Stimulated activated memory B cell treated with anti-CD40 and anti-IgM and Interleukin-4, amounts not matched to agents 10 μg/mL and 1 μg/mL and 100 μg/mL, for 72 hours (primary cell): ENCODE measurements around the gene GAS2L1.

Source experiments
- ATAC-seq: fragments of 150-1000 bp; cut with Tn5 transposase; 2 replicates; pipeline ENCODE4 v1.10.0; 2021
- H3K27ac Mint-ChIP-seq: one replicate; pipeline ENCODE4 v1.8.0; 2022; ENCODE audit warnings: mild to moderate bottlenecking, mixed read lengths
- H3K27me3 Mint-ChIP-seq: one replicate; pipeline ENCODE4 v1.8.0; 2022; ENCODE audit warnings: mixed read lengths
- H3K36me3 Mint-ChIP-seq: one replicate; pipeline ENCODE4 v1.8.0; 2022; ENCODE audit warnings: mixed read lengths
- H3K4me1 Mint-ChIP-seq: one replicate; pipeline ENCODE4 v1.8.0; 2022; ENCODE audit warnings: mixed read lengths
- H3K4me3 Mint-ChIP-seq: one replicate; pipeline ENCODE4 v1.8.0; 2022; ENCODE audit warnings: mild to moderate bottlenecking, moderate library complexity, mixed read lengths
- H3K9me3 Mint-ChIP-seq: one replicate; pipeline ENCODE4 v1.8.0; 2022; ENCODE audit warnings: mixed read lengths

Gene GAS2L1

DNA sequence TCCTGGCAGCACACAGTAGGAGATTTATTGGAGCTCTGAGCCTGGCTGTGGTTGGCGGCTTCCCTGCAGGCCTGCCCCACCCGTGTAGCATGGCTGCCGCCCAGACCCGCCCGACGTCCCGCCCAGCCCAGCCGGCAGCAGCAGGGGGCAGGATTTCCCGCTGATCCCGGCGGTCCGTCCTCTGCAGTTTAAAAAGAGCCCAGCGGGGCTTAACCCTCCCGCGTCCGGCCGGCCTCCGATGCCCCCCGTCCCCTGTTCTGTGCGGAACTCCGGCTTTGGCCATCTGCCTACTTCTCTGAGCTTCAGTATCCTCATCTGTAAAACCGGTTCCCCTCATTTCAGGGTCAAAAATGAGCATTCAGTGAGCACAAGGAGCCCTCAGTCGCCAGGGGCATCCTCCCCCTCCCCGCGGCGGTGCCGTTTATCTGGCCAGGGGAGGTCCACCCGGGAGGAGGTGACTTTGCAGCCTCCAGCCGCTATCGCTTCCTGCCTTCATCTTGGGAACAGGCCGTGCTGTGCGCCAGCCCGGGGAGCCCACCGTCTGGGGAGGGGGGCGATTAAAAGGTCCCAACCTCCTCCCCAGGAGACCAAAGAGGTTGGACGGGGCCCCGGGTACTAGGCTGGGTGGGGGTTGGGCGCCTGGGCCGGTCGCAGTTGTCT, at the start of gene GAS2L1:
TSS of gene GAS2L1 (plus strand) at position 476 of the 660 bp plus-strand sequence. CDS start 1,456 bp downstream, outside the sequence.
- H3K36me3 Mint-ChIP-seq: peaks cover under 1% of the 10 kb centered on the region
- H3K9me3 Mint-ChIP-seq: no peaks in the 10 kb centered on the region
- ATAC-seq: peak; percentile 32
- peaks cover 68% of the 10 kb centered on the region for H3K27me3 Mint-ChIP-seq
- peaks cover 45% of the 10 kb centered on the region for H3K4me1 Mint-ChIP-seq
- H3K4me3 Mint-ChIP-seq: peak within 1 kb of the TSS; percentile 77
- peak within 1 kb of the TSS; percentile 63 for H3K27ac Mint-ChIP-seq

DNA sequence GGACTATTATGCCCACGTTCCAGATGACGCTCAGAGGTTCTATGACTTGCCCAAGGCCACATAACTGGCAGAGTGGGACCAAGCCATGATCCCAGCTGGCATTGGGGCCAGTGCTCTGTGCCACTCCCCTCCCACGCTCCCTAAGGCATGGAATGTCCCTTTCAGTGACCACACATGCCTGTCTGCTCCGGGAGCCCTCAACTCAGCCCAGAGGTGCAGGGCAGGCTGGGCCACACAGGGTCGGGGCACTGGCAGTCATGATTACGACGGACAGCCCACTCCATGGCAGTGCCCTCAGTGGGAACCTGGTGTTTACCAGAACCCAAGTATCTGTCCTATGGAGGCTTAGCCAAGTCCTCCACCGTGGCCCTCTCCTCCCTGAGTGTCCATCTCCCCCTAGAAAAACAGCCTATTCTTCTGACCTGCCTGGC, 48.7 kb upstream of the GAS2L1 start:
- H3K4me1 Mint-ChIP-seq: peaks cover 7% of the 10 kb centered on the region
- no peak overlapping the region for H3K27ac Mint-ChIP-seq
- H3K36me3 Mint-ChIP-seq: peaks cover 7% of the 10 kb centered on the region
- peaks cover 24% of the 10 kb centered on the region for H3K27me3 Mint-ChIP-seq
- H3K4me3 Mint-ChIP-seq: no peak overlapping the region
- no peaks in the 10 kb centered on the region for H3K9me3 Mint-ChIP-seq
- no peak for ATAC-seq

DNA sequence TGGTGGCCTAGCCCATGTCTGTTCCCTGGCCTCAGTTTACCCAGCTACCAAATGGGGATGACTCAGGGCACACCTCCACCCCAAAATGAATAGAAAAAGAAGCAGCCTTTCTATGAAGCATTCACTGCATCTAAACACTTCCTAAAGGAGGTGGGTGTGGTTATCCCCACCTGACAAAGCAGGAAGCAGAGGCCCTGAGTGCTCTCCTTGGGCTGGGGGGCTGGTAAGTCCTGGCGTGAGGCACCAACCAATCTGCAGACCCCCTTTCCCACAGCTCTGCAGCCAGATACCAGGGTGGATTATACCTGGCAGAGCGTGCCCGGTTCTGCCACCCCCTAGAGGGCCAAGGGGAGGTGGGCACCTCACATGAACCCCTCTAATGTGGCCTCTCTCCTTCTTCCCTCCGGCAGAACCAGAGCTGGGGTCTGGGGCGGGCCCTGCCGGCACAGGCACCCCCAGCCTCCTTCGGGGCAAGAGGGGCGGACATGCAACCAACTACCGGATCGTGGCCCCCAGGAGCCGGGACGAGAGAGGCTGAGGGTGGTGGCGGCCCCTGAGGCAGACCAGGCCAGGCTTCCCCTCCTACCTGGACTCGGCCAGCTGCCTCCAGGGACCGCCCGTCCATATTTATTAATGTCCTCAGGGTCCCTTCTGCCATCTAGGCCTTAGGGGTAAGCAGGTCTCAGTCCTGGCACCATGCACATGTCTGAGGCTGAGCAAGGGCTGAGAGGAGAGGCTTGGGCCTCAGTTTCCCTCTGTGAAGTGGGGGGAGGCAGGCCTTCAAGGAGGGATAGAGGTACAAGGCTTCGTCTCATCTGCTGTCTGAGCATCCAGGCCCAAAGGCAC, 47.8 kb upstream of the GAS2L1 start:
- Mint-ChIP-seq H3K27ac (no peak overlapping the region), H3K36me3 (peaks cover 7% of the 10 kb centered on the region), H3K9me3 (no peaks in the 10 kb centered on the region), H3K4me1 (peaks cover 7% of the 10 kb centered on the region), H3K4me3 (no peak overlapping the region), H3K27me3 (peaks cover 18% of the 10 kb centered on the region)
- ATAC-seq: no peak

DNA sequence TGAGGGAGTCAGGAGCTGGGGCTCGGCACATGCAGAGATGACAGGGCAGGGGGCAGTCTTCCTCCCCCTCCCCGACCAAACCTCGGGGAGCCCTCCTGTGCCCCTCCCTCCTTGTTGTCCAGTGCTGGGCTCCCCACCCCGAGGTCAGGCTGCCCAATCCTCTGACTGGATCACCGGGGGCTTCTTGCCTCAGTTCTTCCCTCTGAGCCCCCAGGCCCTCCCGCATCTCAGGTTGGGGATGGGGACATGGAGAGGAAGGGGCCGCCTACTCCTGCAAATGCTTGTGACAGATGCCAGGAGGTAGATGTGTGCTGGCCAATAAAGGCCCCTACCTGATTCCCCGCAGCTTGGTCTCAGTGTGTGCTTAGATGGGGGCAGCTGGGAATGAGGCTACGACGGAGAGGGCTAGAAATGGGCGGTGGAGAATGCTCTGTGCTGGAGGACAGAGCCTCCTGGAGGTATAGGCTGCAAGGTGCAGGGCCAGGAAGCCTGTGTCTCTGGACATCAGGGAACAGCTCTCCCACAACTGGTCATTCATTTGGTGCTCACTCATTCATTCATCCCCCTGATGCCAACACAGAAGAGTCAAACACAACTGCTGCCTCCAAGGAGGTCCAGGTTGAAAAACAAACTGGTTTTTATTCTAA, 47.1 kb upstream of the GAS2L1 start:
- no peak for ATAC-seq
- H3K36me3 Mint-ChIP-seq: peaks cover 7% of the 10 kb centered on the region
- H3K4me1 Mint-ChIP-seq: peaks cover 7% of the 10 kb centered on the region
- peaks cover 10% of the 10 kb centered on the region for H3K27me3 Mint-ChIP-seq
- H3K27ac Mint-ChIP-seq: no peak overlapping the region
- no peaks in the 10 kb centered on the region for H3K9me3 Mint-ChIP-seq
- H3K4me3 Mint-ChIP-seq: no peak overlapping the region

DNA sequence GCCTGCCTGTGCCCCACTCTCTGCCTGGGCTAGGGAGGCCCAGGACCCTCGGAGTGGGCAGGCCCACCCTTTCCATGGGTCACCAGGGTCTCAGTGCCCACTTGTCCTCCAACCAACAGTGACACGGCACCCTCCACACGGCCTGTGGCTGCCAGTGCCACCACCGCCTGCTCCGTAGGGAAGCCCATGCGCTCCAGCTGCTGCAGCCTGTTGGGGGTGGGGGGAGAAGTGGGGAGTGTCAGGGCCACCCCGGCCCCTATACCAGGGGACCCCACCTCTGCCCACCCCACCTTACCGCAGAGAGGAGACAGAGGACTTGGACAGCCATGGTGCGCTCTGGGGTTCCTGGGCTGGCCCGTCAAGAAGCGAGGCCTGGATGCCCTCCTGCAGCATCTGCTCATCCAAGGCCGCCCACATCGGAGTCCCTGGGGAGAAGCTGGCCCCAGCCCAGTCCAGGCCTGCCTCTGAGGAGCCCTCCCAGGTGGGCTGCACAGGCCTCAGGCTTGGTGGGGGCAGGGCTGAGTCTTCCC, 46.4 kb upstream of the GAS2L1 start:
- Mint-ChIP-seq H3K27me3 (peaks cover 3% of the 10 kb centered on the region), H3K27ac (no peak overlapping the region), H3K9me3 (no peaks in the 10 kb centered on the region), H3K36me3 (peaks cover 7% of the 10 kb centered on the region), H3K4me1 (peaks cover 7% of the 10 kb centered on the region), H3K4me3 (no peak overlapping the region)
- peak; percentile 50 for ATAC-seq

DNA sequence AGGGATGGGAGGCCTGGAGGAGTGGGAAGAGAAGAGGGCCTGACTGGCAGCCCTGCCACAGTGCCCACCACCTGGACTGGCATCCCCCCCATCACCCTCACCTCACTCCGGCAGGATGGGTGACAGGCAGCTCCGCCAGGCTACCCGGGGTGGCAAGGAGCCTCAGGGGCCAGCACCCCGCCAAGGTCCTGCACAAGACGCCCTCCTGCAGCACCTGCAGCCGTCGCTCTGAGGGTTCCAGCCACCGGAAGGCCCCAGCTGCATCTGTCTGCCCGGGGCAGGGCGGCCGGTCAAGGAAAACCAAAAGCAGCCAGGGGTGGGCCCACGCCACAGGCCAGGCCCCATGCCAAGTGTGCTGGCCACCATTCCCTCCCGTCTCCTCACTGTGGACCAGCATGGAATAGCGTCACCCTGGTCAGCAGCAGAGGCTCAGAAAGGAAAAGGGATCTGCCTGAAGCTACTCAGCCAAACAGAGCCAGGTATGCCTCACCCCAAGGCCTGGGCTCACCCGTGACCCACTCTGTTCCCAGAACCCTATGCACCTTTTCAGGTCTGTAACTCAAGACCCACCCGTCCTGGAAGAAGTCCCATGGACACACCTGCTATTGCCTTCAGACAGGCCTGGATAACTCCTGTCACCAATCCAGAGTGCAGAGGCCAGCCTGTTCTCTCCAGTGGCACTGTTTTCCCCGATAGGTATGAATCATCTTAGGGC, 45.7 kb upstream of the GAS2L1 start:
- ATAC-seq: peak; percentile 21
- H3K4me3 Mint-ChIP-seq: no peak overlapping the region
- no peaks in the 10 kb centered on the region for H3K27me3 Mint-ChIP-seq
- no peak overlapping the region for H3K27ac Mint-ChIP-seq
- no peaks in the 10 kb centered on the region for H3K9me3 Mint-ChIP-seq
- peaks cover 7% of the 10 kb centered on the region for H3K4me1 Mint-ChIP-seq
- peaks cover 7% of the 10 kb centered on the region for H3K36me3 Mint-ChIP-seq

DNA sequence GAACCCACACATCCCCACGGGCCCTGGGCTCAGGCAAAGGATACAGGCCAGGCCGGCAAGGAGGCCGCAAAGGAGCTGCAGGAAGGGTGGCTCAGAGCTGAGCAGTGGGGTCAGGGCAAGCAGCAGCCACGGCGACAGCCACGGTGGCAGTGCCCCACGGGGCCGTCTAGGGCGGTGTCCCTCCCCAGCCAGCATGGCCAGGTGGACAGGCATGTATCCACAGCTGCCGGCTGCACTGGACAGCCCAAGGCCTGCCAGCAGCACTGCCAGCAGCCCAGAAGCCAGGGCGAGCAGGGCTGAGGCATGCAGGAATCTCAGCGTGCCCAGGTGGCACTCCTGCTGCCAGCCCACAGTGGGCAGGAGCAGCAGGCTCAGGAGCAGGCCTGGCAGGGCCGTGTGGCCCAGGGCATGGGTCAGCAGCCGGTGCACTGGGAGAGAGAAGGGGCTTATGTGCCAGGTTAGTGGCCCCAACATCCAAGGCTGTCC, 42.6 kb upstream of the GAS2L1 start:
- Mint-ChIP-seq H3K27me3 (no peaks in the 10 kb centered on the region), H3K27ac (no peak overlapping the region), H3K4me3 (no peak overlapping the region), H3K36me3 (peaks cover 13% of the 10 kb centered on the region), H3K4me1 (peaks cover 17% of the 10 kb centered on the region), H3K9me3 (no peaks in the 10 kb centered on the region)
- no peak for ATAC-seq

GRCh38 chr22:29265305-29265704, 41.1 kb upstream of the GAS2L1 start:
- ATAC-seq: no peak
- H3K27ac Mint-ChIP-seq: no peak overlapping the region
- no peaks in the 10 kb centered on the region for H3K9me3 Mint-ChIP-seq
- peaks cover 31% of the 10 kb centered on the region for H3K4me1 Mint-ChIP-seq
- peaks cover 14% of the 10 kb centered on the region for H3K36me3 Mint-ChIP-seq
- no peak overlapping the region for H3K4me3 Mint-ChIP-seq
- no peaks in the 10 kb centered on the region for H3K27me3 Mint-ChIP-seq

DNA sequence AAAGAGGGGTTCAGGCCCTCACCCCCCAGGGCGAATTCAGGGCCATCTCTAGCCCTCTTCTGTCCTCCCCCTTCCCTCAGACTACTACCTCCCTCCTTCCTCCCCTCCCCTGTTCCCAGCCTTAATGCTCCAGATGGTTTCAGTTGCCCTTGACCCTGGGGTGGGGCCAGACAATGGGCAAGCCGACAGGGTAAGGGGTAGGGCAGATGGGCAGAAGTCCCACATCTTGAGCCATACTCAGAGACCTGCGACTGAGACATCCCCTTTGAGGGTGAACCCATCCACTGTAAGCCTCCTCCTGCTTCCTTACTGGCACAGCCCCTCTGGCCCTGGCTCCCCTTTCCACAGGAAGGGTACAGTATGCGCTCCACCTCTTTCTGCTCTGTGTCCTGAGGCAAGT, 40.5 kb upstream of the GAS2L1 start:
- H3K9me3 Mint-ChIP-seq: no peaks in the 10 kb centered on the region
- H3K4me1 Mint-ChIP-seq: peaks cover 38% of the 10 kb centered on the region
- H3K27me3 Mint-ChIP-seq: no peaks in the 10 kb centered on the region
- peaks cover 18% of the 10 kb centered on the region for H3K36me3 Mint-ChIP-seq
- H3K27ac Mint-ChIP-seq: peak overlapping the region; percentile 98
- no peak for ATAC-seq
- no peak overlapping the region for H3K4me3 Mint-ChIP-seq

DNA sequence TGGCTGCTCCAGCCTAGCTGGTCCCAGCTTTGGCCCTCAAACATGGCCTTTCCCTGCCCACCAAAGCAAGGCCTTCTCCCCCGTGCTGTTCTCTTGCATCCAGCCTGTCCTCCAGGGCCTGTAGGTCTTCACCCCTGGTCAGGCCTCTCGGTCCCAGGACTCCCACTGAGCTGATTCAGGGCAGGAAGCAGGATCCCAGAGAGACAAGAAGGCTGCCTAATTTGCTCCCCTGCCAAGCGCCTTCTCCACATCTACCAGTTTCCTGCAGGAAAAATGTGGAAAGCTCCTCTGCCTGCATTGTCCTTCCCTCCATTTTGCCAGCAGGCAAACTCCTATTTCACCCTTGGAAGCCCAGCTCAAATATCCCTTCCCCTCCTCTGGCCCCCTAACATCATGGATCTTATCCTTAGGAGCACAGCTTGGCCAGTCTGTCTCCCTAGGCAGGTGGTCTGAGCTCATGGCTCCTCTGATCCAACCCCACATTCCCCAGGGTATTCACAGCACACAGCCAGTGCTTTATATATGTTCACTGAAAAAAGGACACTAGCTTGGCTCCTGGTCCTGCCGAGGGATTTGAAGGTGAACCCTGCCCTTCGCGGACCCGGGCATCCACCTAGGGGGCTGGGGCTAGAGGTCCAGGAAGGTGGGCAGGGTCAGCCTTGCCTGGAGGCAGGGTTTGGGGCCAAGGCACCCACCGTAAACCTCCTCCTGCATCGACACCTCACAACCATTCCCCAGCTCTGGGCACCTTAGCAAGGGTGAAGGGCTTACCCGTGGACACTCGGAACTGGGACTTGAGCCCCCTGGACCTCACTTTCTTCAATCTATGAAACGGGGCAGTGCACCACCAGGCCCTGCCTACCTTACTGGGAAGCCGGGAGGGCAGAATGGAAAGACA, 39.6 kb upstream of the GAS2L1 start:
- peak overlapping the region; percentile 84 for H3K4me3 Mint-ChIP-seq
- peaks cover 46% of the 10 kb centered on the region for H3K4me1 Mint-ChIP-seq
- no peak for ATAC-seq

GRCh38 chr22:29267462-29267857, 39.0 kb upstream of the GAS2L1 start:
- ATAC-seq: peak; percentile 70
- H3K36me3 Mint-ChIP-seq: peaks cover 29% of the 10 kb centered on the region
- H3K4me1 Mint-ChIP-seq: peaks cover 52% of the 10 kb centered on the region
- H3K27me3 Mint-ChIP-seq: no peaks in the 10 kb centered on the region
- no peaks in the 10 kb centered on the region for H3K9me3 Mint-ChIP-seq
- peak overlapping the region; percentile 98 for H3K27ac Mint-ChIP-seq
- peak overlapping the region; percentile 84 for H3K4me3 Mint-ChIP-seq

More for the DNA sequence above, 39.6 kb upstream of the GAS2L1 start:
- no peaks in the 10 kb centered on the region for H3K27me3 Mint-ChIP-seq
- H3K9me3 Mint-ChIP-seq: no peaks in the 10 kb centered on the region
- peak overlapping the region; percentile 98 for H3K27ac Mint-ChIP-seq
- peaks cover 23% of the 10 kb centered on the region for H3K36me3 Mint-ChIP-seq

- Mint-ChIP-seq H3K27ac (peak within 1 kb of the TSS; percentile 98), H3K4me1 (peaks cover 54% of the 10 kb centered on the region), H3K9me3 (no peaks in the 10 kb centered on the region)
Observed at GRCh38 chr22:29267858-29268510, 38.5 kb upstream of the GAS2L1 start, which contains the start of the genes EWSR1 and RHBDD3. Gene EWSR1 (plus strand): TSS chr22:29268268. CDS start chr22:29268337, 69 bp downstream. Gene RHBDD3 (minus strand): TSS chr22:29267981. CDS start chr22:29265626, 2,355 bp downstream.

DNA sequence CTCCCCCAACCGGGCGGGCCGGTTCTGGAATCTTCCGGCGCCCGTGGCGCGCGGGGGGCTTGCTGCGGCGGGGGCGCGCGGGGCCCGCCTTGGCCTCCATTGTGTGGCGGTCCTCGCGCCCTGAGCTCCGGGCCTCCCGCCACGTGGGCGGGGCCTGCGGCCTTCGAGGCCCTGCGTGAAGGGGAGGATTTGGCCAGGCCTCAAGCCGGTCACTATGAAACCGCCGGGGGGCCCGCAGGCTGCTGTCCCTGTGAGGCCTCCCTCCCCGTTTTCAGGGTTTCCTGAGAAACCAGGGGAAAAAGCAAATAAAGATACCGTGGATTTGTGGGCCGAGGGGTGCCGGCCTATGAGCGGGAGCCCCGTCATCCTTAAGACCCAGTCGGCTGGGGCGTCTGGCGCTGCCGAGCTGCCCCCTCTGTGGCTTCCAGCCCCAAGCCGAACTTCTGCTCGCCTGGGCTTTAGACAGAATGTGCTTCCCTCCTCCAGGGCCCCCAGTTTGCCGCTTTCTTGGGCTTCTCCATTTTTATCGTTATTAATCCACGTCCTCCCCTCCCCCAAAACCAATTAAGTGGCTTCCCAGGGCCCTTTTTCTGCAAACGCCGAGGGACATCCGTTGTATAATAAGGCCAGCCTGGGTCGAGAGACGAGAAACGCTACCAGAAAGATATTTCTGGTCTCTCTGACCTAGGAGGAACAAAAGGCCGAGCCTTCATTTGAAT, 37.8 kb upstream of the GAS2L1 start:
- Mint-ChIP-seq H3K4me1 (peaks cover 61% of the 10 kb centered on the region), H3K27ac (peak overlapping the region; percentile 98), H3K36me3 (peaks cover 36% of the 10 kb centered on the region), H3K9me3 (no peaks in the 10 kb centered on the region), H3K27me3 (no peaks in the 10 kb centered on the region), H3K4me3 (peak overlapping the region; percentile 84)
- ATAC-seq: peak; percentile 63

More at GRCh38 chr22:29267858-29268510, 38.5 kb upstream of the GAS2L1 start, which contains the start of the genes EWSR1 and RHBDD3:
- Mint-ChIP-seq H3K36me3 (peaks cover 29% of the 10 kb centered on the region), H3K4me3 (peak within 1 kb of the TSS; percentile 84), H3K27me3 (no peaks in the 10 kb centered on the region)
- peak; percentile 97 for ATAC-seq
